Measurements from ENCODE around the gene PTH1R. TPM values are rescaled to one million over a fixed set of nuclear protein-coding genes. Genes with fewer than 3 reads are reported as not detected.

The PTH1R gene
- total RNA-seq, 2 donors from 2014 or later: 5.6 to 8.9 TPM

- Histone ChIP-seq H3K27ac (no peak overlapping the region), H3K9me3 (no peaks in the 10 kb centered on the region), H3K36me3 (no peaks in the 10 kb centered on the region), H3K27me3 (replicated peaks; ENCODE audit: insufficient read depth) (no peaks in the 10 kb centered on the region), H3K4me3 (no peak overlapping the region), H3K4me1 (ENCODE audit: control insufficient read depth in 1 of 2, low read depth in 2 of 2) (peaks cover 23 to 49% of the 10 kb centered on the region in 2 donors)
- no peak for ATAC-seq (ENCODE audit: insufficient number of reproducible peaks, low FRiP score, low read depth)
- no peak for DNase-seq (ENCODE audit: low spot score)
- no peak for TF ChIP-seq CTCF (IDR thresholded peaks at IDR 0.05)
These were observed 18.9 kb downstream of the PTH1R start for GRCh38 chr3:46896386-46896785.

GRCh38 chr3:46897031-46897430 is 19.5 kb downstream of the PTH1R start:
- no peak overlapping the region for H3K27ac ChIP-seq
- no peaks in the 10 kb centered on the region for H3K9me3 ChIP-seq
- DNase-seq (ENCODE audit: low spot score) (no peak), ATAC-seq (ENCODE audit: insufficient number of reproducible peaks, low FRiP score, low read depth) (no peak)
- peaks cover 23 to 45% of the 10 kb centered on the region in 2 donors for H3K4me1 ChIP-seq (ENCODE audit: control insufficient read depth in 1 of 2, low read depth in 2 of 2)
- no peak for TF ChIP-seq CTCF (IDR thresholded peaks at IDR 0.05)
- H3K36me3 ChIP-seq: no peaks in the 10 kb centered on the region
- H3K27me3 ChIP-seq (replicated peaks; ENCODE audit: insufficient read depth): no peaks in the 10 kb centered on the region
- H3K4me3 ChIP-seq: no peak overlapping the region

- Histone ChIP-seq H3K27me3 (replicated peaks; ENCODE audit: insufficient read depth) (no peaks in the 10 kb centered on the region), H3K4me1 (ENCODE audit: control insufficient read depth in 1 of 2, low read depth in 2 of 2) (peaks cover 19 to 37% of the 10 kb centered on the region in 2 donors), H3K4me3 (no peak overlapping the region), H3K9me3 (no peaks in the 10 kb centered on the region), H3K27ac (no peak overlapping the region), H3K36me3 (no peaks in the 10 kb centered on the region)
- ATAC-seq (ENCODE audit: insufficient number of reproducible peaks, low FRiP score, low read depth) (no peak), DNase-seq (ENCODE audit: low spot score) (no peak)
- no peak for TF ChIP-seq CTCF (IDR thresholded peaks at IDR 0.05)
These were observed 20.4 kb downstream of the PTH1R start for GRCh38 chr3:46897829-46898320.

GRCh38 chr3:46898321-46899150 is 21.0 kb downstream of the PTH1R start:
- DNase-seq (ENCODE audit: low spot score): no peak
- no peak for ATAC-seq (ENCODE audit: insufficient number of reproducible peaks, low FRiP score, low read depth)

More at GRCh38 chr3:46898321-46899150, 21.0 kb downstream of the PTH1R start:
- peaks cover 15 to 30% of the 10 kb centered on the region in 2 donors for H3K4me1 ChIP-seq (ENCODE audit: control insufficient read depth in 1 of 2, low read depth in 2 of 2)
- no peaks in the 10 kb centered on the region for H3K27me3 ChIP-seq (replicated peaks; ENCODE audit: insufficient read depth)
- no peak overlapping the region for H3K27ac ChIP-seq
- no peaks in the 10 kb centered on the region for H3K36me3 ChIP-seq
- peak overlapping the region; percentile 63 for H3K4me3 ChIP-seq
- no peaks in the 10 kb centered on the region for H3K9me3 ChIP-seq
- TF ChIP-seq CTCF (IDR thresholded peaks at IDR 0.05): no peak

Data from thoracic aorta (tissue), 2 donors.